CD14-positive monocyte (primary cell): Measurements from ENCODE around the gene IL1RL2. TPM values are rescaled to one million over a fixed set of nuclear protein-coding genes. Genes with fewer than 3 reads are reported as not detected.

ENCODE experiments used
- DNase-seq, 3 donors: peaks; one replicate each; pipeline ENCODE4 v3.0.0-alpha.2; 2011 to 2022
- H2AFZ ChIP-seq: 2 replicates; pipeline ENCODE4 v1.6.0; 2012; ENCODE audit warnings: mild to moderate bottlenecking, low read depth, low read length, inconsistent platforms; ENCODE audit not compliant: insufficient read depth, poor library complexity, severe bottlenecking
- H3K27ac ChIP-seq, 2 donors: 1 replicate in 1 of 2; 2 replicates in 1 of 2; pipeline ENCODE4 v1.5.1; 2012 to 2013; ENCODE audit warnings: low read length in 2 of 2, control low read depth in 1 of 2, inconsistent platforms in 1 of 2, low read depth in 1 of 2, mild to moderate bottlenecking in 1 of 2
- H3K27me3 ChIP-seq, 2 donors: one replicate each; pipeline versions ENCODE4 v1.6.0 to v1.6.1; 2011 to 2013; ENCODE audit warnings: low read length in 2 of 2; ENCODE audit not compliant: control insufficient read depth in 2 of 2, insufficient read depth in 2 of 2
- H3K36me3 ChIP-seq, 2 donors: replicated peaks in 1 of 2; 1 replicate in 1 of 2; 2 replicates in 1 of 2; pipeline versions ENCODE4 v1.5.1 to v1.6.1; 2012 to 2013; ENCODE audit warnings: low read length in 2 of 2, control low read depth in 1 of 2, inconsistent platforms in 1 of 2, mild to moderate bottlenecking in 1 of 2; ENCODE audit not compliant: insufficient read depth in 2 of 2, control insufficient read depth in 1 of 2
- H3K4me1 ChIP-seq, 2 donors: 1 replicate in 1 of 2; 2 replicates in 1 of 2; pipeline versions ENCODE4 v1.5.1 to v1.6.1; 2012 to 2013; ENCODE audit warnings: low read length in 2 of 2, control low read depth in 1 of 2, inconsistent platforms in 1 of 2, mild to moderate bottlenecking in 1 of 2, moderate library complexity in 1 of 2; ENCODE audit not compliant: insufficient read depth in 2 of 2, control insufficient read depth in 1 of 2
- H3K4me2 ChIP-seq: replicated peaks from 2 replicates; pipeline ENCODE3; 2012; ENCODE audit warnings: low read length, moderate library complexity, mild to moderate bottlenecking; ENCODE audit not compliant: poor library complexity, severe bottlenecking; ENCODE audit errors: extremely low read depth
- H3K4me3 ChIP-seq, 3 experiments: fragments of 200-600 bp in 1 of 3; sonication (generic) in 1 of 3; replicated peaks in 1 of 3; 1 replicate in 2 of 3; 2 replicates in 1 of 3; pipeline ENCODE4 v1.5.1; 2011 to 2013; ENCODE audit warnings: low read length in 3 of 3, mild to moderate bottlenecking in 3 of 3, control low read depth in 2 of 3, low read depth in 2 of 3, inconsistent platforms in 1 of 3, moderate library complexity in 1 of 3
- H3K79me2 ChIP-seq: 2 replicates; pipeline ENCODE4 v1.6.0; 2012; ENCODE audit warnings: mild to moderate bottlenecking, control low read depth, inconsistent platforms, low read length, moderate library complexity; ENCODE audit not compliant: insufficient read depth
- H3K9ac ChIP-seq: 2 replicates; pipeline ENCODE4 v1.6.0; 2017; ENCODE audit warnings: low read length, mild to moderate bottlenecking; ENCODE audit not compliant: insufficient read depth, poor library complexity, severe bottlenecking
- H3K9me3 ChIP-seq, 2 donors: replicated peaks in 1 of 2; 1 replicate in 1 of 2; 2 replicates in 1 of 2; pipeline versions ENCODE4 v1.5.1 to v1.6.1; 2012 to 2013; ENCODE audit warnings: low read length in 2 of 2, control low read depth in 1 of 2; ENCODE audit not compliant: control insufficient read depth in 1 of 2, insufficient read depth in 1 of 2
- H4K20me1 ChIP-seq: 2 replicates; pipeline ENCODE4 v1.6.0; 2012; ENCODE audit warnings: mild to moderate bottlenecking, low read length, control low read depth, moderate library complexity; ENCODE audit not compliant: insufficient read depth
- H3K27ac Mint-ChIP-seq, 7 donors: one replicate each; pipeline ENCODE4 v1.8.0; 2020; ENCODE audit warnings: mild to moderate bottlenecking in 7 of 7, mixed read lengths in 7 of 7, moderate library complexity in 6 of 7, inconsistent platforms in 2 of 7
- H3K27me3 Mint-ChIP-seq, 3 donors: one replicate each; pipeline ENCODE4 v1.8.0; 2021 to 2022; ENCODE audit warnings: low read depth in 3 of 3, mild to moderate bottlenecking in 3 of 3, mixed read lengths in 3 of 3, moderate library complexity in 3 of 3, inconsistent platforms in 1 of 3
- H3K36me3 Mint-ChIP-seq, 2 donors: one replicate each; pipeline ENCODE4 v1.8.0; 2020; ENCODE audit warnings: mixed read lengths in 2 of 2, inconsistent platforms in 1 of 2, mild to moderate bottlenecking in 1 of 2
- H3K4me1 Mint-ChIP-seq: one replicate; pipeline ENCODE4 v1.8.0; 2020; ENCODE audit warnings: mild to moderate bottlenecking, mixed read lengths
- H3K4me3 Mint-ChIP-seq, 2 donors: one replicate each; pipeline ENCODE4 v1.8.0; 2020; ENCODE audit warnings: mild to moderate bottlenecking in 2 of 2, mixed read lengths in 2 of 2, moderate library complexity in 1 of 2
- H3K9me3 Mint-ChIP-seq, 7 donors: one replicate each; pipeline ENCODE4 v1.8.0; 2020 to 2022; ENCODE audit warnings: mixed read lengths in 7 of 7, mild to moderate bottlenecking in 6 of 7, moderate library complexity in 6 of 7, inconsistent platforms in 2 of 7
- WGBS: methylation state at CpG from one replicate; pipeline ENCODE4 v1.1.5; 2013; ENCODE audit warnings: missing lambda C conversion rate; ENCODE audit not compliant: insufficient coverage; 5-methylcytosine and 5-hydroxymethylcytosine counted together
- intact Hi-C, 2 donors: fragments of 100-400 bp; cut with micrococcal nuclease; formaldehyde crosslinking; loops; one replicate each; pipeline versions ENCODE4 v1.15.0 to v1.15.1; 2023
- polyA plus RNA-seq, 3 donors: library from polyadenylated mRNA; depleted of rRNA in 1 of 3; unstranded in 2 of 3; stranded (reverse) in 1 of 3; fragments of 300-500 nt in 2 of 3; fragments of >200 nt in 1 of 3; fragmentation: Illumina TruSeq in 2 of 3; gene quantifications; 1 replicate in 2 of 3; 2 replicates in 1 of 3; pipeline ENCODE4 v1.2.3, GENCODE V29; 2012 to 2021
- TF ChIP-seq, protein P1 (sequence below): fragments of 200-600 bp; IDR thresholded peaks from one replicate; pipeline ENCODE4 v1.8.0; 2022; ENCODE audit warnings: antibody characterized with exemption, mild to moderate bottlenecking

Gene IL1RL2
- polyA plus RNA-seq, 3 donors = 0.07 to 1.5 TPM; not detected in 1

DNA sequence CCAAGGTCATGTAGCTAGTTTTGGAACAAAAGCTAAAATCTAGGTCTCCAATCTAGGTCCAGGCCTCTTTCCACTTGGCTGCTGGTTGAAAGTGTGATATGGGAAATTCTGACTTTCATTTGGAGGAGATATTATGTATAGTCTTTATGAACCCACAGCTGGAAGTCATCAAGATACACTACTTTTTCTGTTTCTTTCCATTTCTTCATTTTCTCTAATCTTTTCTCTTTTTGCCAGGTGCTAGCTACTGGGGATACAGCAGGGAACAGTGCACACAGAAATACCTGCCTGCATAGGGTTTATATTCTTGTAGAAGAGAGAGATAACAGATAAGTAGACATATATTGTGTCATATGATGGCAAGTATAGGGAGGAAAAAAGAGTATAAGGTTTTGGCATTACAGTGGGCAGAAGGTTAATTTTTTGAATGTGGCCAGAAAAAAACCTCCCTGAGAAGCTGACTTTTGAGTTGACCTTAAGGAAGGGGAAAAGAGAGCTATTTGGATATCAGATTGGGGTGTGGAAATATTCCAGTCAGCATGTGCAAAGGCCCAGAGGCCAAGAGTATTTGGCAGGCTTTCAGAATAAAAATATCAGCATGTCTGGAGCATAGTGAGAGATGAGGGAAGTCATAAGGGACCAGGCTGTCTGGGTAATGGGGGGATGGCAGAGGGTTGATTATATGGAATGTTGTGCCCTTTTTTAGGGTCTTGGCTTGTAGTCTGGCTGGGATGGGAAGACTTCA is 28.6 kb upstream of the IL1RL2 start:
- Mint-ChIP-seq H3K27ac (no peak overlapping the region), H3K36me3 (peaks cover 25 to 27% of the 10 kb centered on the region in 2 donors), H3K4me1 (peaks cover 24% of the 10 kb centered on the region), H3K4me3 (no peak overlapping the region), H3K27me3 (no peaks in the 10 kb centered on the region), H3K9me3 (peaks cover 4 to 13% (median 6%) of the 10 kb centered on the region in 7 donors)
- H3K27me3 ChIP-seq = no peaks in the 10 kb centered on the region
- no peak overlapping the region for H3K4me2 ChIP-seq
- TF ChIP-seq, protein P1, sequence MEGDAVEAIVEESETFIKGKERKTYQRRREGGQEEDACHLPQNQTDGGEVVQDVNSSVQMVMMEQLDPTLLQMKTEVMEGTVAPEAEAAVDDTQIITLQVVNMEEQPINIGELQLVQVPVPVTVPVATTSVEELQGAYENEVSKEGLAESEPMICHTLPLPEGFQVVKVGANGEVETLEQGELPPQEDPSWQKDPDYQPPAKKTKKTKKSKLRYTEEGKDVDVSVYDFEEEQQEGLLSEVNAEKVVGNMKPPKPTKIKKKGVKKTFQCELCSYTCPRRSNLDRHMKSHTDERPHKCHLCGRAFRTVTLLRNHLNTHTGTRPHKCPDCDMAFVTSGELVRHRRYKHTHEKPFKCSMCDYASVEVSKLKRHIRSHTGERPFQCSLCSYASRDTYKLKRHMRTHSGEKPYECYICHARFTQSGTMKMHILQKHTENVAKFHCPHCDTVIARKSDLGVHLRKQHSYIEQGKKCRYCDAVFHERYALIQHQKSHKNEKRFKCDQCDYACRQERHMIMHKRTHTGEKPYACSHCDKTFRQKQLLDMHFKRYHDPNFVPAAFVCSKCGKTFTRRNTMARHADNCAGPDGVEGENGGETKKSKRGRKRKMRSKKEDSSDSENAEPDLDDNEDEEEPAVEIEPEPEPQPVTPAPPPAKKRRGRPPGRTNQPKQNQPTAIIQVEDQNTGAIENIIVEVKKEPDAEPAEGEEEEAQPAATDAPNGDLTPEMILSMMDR = no peak
- H2AFZ ChIP-seq = no peak overlapping the region
- peaks cover 15 to 17% of the 10 kb centered on the region in 2 donors for H3K4me1 ChIP-seq
- no peak for DNase-seq
- intact Hi-C loops = no loop called here
- H3K9me3 ChIP-seq = no peaks in the 10 kb centered on the region
- H3K4me3 ChIP-seq = no peak overlapping the region
- no peaks in the 10 kb centered on the region for H4K20me1 ChIP-seq
- no peak overlapping the region for H3K9ac ChIP-seq
- no peaks in the 10 kb centered on the region for H3K36me3 ChIP-seq
- H3K27ac ChIP-seq = no peak overlapping the region
- no peaks in the 10 kb centered on the region for H3K79me2 ChIP-seq

DNA sequence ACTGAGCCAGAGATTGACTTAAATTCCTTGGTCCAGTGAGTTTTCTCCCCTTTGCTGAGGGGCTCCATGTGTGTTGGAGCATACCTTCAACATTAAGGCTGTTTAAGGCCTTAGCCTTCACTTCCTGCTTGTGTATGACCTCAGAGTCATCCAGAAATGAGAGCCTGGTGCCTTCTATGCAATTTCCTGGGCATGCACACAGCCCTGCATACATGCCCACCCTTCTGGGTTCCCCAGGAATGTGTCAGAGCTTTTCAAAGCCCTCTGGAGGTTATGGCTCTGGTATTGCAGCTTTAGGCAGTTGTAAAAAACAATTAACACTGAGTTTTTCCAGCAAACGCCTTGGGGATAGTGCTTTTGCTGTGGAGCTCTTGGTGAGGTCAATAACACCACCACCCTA is 27.5 kb upstream of the IL1RL2 start:
- H3K4me3 ChIP-seq = no peak overlapping the region
- no peak overlapping the region for H3K4me2 ChIP-seq

More for the DNA sequence above, 27.5 kb upstream of the IL1RL2 start:
- peak in 2 of 3 donors; percentile 23 to 62 for DNase-seq
- Mint-ChIP-seq H3K27me3 (no peaks in the 10 kb centered on the region), H3K36me3 (peaks cover 16 to 17% of the 10 kb centered on the region in 2 donors), H3K4me3 (no peak overlapping the region), H3K9me3 (peaks cover 0 to 7% (median 0%) of the 10 kb centered on the region in 7 donors), H3K4me1 (peaks cover 24% of the 10 kb centered on the region), H3K27ac (no peak overlapping the region)
- Histone ChIP-seq H3K27ac (no peak overlapping the region), H3K27me3 (no peaks in the 10 kb centered on the region), H3K9me3 (no peaks in the 10 kb centered on the region), H3K79me2 (no peaks in the 10 kb centered on the region), H3K9ac (no peak overlapping the region), H4K20me1 (no peaks in the 10 kb centered on the region), H2AFZ (no peak overlapping the region), H3K36me3 (no peaks in the 10 kb centered on the region), H3K4me1 (peaks cover 15 to 17% of the 10 kb centered on the region in 2 donors)
- intact Hi-C loops = no loop called here
- TF ChIP-seq, protein P1 = peak; percentile 17
- WGBS = no CpG with 5 or more reads among the region's 1 CpG
